ENCODE results near the gene GBF1. TPM values are rescaled to one million over a fixed set of nuclear protein-coding genes. Genes with fewer than 3 reads are reported as not detected.

GBF1 gene
- total and polyA plus RNA-seq, 2 of the 13 experiments (the other 11 are each of a cell fraction or from before 2014, with no cell fraction given) = 17.1 to 21.9 TPM

DNA sequence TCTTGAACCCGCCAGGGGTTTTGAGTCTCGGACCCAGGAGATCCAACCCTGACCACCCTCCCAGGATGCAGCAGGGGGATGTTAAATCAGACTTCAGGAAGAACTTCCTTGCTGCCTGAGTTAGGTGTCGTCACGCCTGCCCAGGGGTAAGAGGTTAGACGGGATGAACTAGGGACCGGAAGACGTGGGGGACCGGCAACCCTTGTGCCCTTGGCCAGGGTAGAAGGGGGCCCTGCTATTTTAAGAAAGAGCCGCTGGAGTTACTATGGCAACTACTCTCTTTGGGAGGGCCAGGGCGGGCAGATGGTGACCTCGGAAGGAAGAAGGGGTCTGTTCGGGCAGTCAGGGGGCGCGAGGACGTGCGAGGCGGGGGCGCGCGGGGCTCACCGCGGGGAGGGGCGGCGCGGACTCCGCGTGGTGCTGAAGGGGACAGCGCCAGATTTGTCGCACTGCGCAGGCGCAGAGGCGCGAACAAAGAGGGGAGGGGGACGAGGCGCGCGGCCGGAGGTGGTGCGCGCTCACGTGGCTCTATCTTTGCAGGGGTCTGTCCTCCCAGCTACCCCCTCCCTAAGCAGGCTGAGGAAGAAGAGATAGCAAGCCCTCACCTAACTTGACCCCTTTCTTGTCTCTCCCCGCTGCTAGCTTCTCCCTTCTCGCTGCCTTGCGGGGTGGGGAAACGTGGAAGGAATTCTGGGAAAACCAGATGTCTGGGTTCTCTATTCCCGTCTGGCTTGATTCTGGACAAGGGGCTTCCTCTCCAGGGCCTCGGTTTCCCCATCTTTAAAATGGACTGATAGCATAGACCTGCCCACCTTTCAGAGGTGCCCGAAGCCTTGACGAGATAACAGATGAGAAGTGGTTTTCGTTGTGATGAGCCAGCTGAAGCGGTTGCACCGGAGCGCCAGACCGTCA lies 174.2 kb downstream of the GBF1 start:
- in situ Hi-C loops (cut with HindIII; ENCODE audit: extremely low pct_ligation_motif_present, low pct_unique_long_range_greater_than_20kb) (loop anchor here (5.0 kb wide), 1 partner anchor 43 kb away; no protein-coding TSS in a partner anchor), intact Hi-C loops (cut with micrococcal nuclease; ENCODE audit: unreplicated experiment) (loop anchor here (2.0 to 5.0 kb wide), 3 partner anchors 25 to 58 kb away; partner anchors contain the start of gene NFKB2)
- H3K4me3 ChIP-seq (replicated peaks in 1 of 3; ENCODE audit: insufficient read depth in 1 of 3, low read depth in 2 of 3, low read length in 3 of 3) = peak overlapping the region; percentile 79 to 97 (median 84)
- WGBS (ENCODE audit: low lambda C conversion rate) = 0% methylated on average over 18 of the region's 54 CpGs
- no peak overlapping the region for H2AFZ ChIP-seq (ENCODE audit: low read length)
- peak overlapping the region; percentile 98 for H3K4me2 ChIP-seq (ENCODE audit: low read depth, low read length)
- H3K4me1 ChIP-seq (ENCODE audit: insufficient read depth, low read length) = peaks cover 36% of the 10 kb centered on the region
- FAIRE-seq = peak; percentile 28
- H3K79me2 ChIP-seq (ENCODE audit: insufficient read depth, low read length) = no peaks in the 10 kb centered on the region
- BruUV-seq (replicated peaks) = no TSS peak
- H3K27ac ChIP-seq (ENCODE audit: extremely low read length, insufficient read depth, low read length) = peak overlapping the region; percentile 87
- no peaks in the 10 kb centered on the region for H4K20me1 ChIP-seq (ENCODE audit: insufficient read depth, low read length)
- DNase-seq (ENCODE audit: low spot score) = peak; percentile 35
- CTCF ChIA-PET (ENCODE audit: low intra/inter-chr PET ratio, low total read pairs) = no interaction called here
- POLR2A ChIA-PET = interaction anchor here (0.9 to 5.3 kb wide), 8 partner anchors 9 to 304 kb away, joined by 3 to 135 read pairs (median 8); partner anchors contain the start of genes C10orf95, CUEDC2 and NFKB2
- H3K9me3 ChIP-seq (ENCODE audit: low read length) = no peaks in the 10 kb centered on the region
- peaks cover 0 to 14% of the 10 kb centered on the region in 2 experiments; a peak in 3 of 5 replicates for H3K36me3 ChIP-seq (replicated peaks in 1 of 2; ENCODE audit: control insufficient read depth in 1 of 2, insufficient read depth in 2 of 2, low read length in 2 of 2)
- H3K9ac ChIP-seq (ENCODE audit: insufficient read depth, low read depth, low read length) = peak overlapping the region; percentile 77
- ATAC-seq = no peak
- H3K27me3 ChIP-seq (ENCODE audit: control insufficient read depth in 1 of 2, insufficient read depth in 2 of 2, low read length in 2 of 2) = peaks cover 1 to 18% of the 10 kb centered on the region in 2 experiments; a peak in 3 of 5 replicates
- TF ChIP-seq, protein P1, sequence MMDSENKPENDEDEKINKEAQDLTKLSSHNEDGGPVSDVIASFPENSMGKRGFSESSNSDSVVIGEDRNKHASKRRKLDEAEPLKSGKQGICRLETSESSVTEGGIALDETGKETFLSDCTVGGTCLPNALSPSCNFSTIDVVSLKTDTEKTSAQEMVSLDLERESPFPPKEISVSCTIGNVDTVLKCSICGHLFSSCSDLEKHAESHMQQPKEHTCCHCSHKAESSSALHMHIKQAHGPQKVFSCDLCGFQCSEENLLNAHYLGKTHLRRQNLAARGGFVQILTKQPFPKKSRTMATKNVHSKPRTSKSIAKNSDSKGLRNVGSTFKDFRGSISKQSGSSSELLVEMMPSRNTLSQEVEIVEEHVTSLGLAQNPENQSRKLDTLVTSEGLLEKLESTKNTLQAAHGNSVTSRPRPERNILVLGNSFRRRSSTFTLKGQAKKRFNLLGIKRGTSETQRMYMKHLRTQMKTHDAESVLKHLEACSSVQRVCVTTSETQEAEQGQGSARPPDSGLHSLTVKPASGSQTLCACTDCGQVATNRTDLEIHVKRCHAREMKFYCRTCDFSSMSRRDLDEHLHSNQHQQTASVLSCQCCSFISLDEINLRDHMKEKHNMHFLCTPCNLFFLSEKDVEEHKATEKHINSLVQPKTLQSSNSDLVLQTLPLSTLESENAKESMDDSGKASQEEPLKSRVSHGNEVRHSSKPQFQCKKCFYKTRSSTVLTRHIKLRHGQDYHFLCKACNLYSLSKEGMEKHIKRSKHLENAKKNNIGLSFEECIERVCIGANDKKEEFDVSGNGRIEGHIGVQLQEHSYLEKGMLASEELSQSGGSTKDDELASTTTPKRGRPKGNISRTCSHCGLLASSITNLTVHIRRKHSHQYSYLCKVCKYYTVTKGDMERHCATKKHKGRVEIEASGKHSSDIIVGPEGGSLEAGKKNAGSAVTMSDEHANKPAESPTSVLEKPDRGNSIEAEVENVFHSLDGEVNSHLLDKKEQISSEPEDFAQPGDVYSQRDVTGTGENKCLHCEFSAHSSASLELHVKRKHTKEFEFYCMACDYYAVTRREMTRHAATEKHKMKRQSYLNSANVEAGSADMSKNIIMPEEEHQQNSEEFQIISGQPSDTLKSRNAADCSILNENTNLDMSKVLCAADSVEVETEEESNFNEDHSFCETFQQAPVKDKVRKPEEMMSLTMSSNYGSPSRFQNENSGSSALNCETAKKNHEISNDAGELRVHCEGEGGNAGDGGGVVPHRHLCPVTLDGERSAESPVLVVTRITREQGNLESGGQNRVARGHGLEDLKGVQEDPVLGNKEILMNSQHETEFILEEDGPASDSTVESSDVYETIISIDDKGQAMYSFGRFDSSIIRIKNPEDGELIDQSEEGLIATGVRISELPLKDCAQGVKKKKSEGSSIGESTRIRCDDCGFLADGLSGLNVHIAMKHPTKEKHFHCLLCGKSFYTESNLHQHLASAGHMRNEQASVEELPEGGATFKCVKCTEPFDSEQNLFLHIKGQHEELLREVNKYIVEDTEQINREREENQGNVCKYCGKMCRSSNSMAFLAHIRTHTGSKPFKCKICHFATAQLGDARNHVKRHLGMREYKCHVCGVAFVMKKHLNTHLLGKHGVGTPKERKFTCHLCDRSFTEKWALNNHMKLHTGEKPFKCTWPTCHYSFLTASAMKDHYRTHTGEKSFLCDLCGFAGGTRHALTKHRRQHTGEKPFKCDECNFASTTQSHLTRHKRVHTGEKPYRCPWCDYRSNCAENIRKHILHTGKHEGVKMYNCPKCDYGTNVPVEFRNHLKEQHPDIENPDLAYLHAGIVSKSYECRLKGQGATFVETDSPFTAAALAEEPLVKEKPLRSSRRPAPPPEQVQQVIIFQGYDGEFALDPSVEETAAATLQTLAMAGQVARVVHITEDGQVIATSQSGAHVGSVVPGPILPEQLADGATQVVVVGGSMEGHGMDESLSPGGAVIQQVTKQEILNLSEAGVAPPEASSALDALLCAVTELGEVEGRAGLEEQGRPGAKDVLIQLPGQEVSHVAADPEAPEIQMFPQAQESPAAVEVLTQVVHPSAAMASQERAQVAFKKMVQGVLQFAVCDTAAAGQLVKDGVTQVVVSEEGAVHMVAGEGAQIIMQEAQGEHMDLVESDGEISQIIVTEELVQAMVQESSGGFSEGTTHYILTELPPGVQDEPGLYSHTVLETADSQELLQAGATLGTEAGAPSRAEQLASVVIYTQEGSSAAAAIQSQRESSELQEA (CRISPR knock-in tag; IDR thresholded peaks at IDR 0.05; ENCODE audit: not compliant biosample characterization) = no peak
- TF ChIP-seq, protein P2, sequence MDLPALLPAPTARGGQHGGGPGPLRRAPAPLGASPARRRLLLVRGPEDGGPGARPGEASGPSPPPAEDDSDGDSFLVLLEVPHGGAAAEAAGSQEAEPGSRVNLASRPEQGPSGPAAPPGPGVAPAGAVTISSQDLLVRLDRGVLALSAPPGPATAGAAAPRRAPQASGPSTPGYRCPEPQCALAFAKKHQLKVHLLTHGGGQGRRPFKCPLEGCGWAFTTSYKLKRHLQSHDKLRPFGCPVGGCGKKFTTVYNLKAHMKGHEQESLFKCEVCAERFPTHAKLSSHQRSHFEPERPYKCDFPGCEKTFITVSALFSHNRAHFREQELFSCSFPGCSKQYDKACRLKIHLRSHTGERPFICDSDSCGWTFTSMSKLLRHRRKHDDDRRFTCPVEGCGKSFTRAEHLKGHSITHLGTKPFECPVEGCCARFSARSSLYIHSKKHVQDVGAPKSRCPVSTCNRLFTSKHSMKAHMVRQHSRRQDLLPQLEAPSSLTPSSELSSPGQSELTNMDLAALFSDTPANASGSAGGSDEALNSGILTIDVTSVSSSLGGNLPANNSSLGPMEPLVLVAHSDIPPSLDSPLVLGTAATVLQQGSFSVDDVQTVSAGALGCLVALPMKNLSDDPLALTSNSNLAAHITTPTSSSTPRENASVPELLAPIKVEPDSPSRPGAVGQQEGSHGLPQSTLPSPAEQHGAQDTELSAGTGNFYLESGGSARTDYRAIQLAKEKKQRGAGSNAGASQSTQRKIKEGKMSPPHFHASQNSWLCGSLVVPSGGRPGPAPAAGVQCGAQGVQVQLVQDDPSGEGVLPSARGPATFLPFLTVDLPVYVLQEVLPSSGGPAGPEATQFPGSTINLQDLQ (CRISPR knock-in tag; IDR thresholded peaks at IDR 0.05) = no peak; the same call in 1 of the 2 replicates
- TF ChIP-seq, protein P3, sequence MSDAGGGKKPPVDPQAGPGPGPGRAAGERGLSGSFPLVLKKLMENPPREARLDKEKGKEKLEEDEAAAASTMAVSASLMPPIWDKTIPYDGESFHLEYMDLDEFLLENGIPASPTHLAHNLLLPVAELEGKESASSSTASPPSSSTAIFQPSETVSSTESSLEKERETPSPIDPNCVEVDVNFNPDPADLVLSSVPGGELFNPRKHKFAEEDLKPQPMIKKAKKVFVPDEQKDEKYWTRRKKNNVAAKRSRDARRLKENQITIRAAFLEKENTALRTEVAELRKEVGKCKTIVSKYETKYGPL (CRISPR knock-in tag; IDR thresholded peaks at IDR 0.05) = 0 out of 2 replicates have a peak, but pooled peaks have one; percentile 29
- TF ChIP-seq ZNF264 (CRISPR knock-in tag; IDR thresholded peaks at IDR 0.05) (0 out of 2 replicates have a peak, but pooled peaks have one; percentile 85), NCOA1 (CRISPR knock-in tag; IDR thresholded peaks at IDR 0.05) (no peak), ZNF749 (CRISPR knock-in tag; IDR thresholded peaks at IDR 0.05; ENCODE audit: borderline replicate concordance) (no peak), POLR2AphosphoS5 (IDR thresholded peaks at IDR 0.05; ENCODE audit: low read depth, low read length) (no peak), NCOR1 (IDR thresholded peaks at IDR 0.05; ENCODE audit: borderline replicate concordance, low read length) (no peak), TBL1XR1 (IDR thresholded peaks at IDR 0.05; ENCODE audit: borderline replicate concordance, low read length, partially characterized antibody) (no peak)
